Esophagus squamous epithelium (tissue), 5 donors: Measurements from ENCODE around the gene FAM3D. TPM values are rescaled to one million over a fixed set of nuclear protein-coding genes. Genes with fewer than 3 reads are reported as not detected.

Experiments
- DNase-seq: peaks from one replicate; lab custom pipeline; 2025; lab: John Stamatoyannopoulos, UW
- H3K27ac ChIP-seq, 4 donors: fragments of 200-600 bp; sonication (generic); one replicate each; pipeline ENCODE4 v1.5.1; 2016 to 2019; ENCODE audit warnings: mild to moderate bottlenecking in 1 of 4
- H3K27me3 ChIP-seq, 4 donors: fragments of 200-600 bp; sonication (generic); 1 replicate in 3 of 4; 2 replicates in 1 of 4; pipeline versions ENCODE4 v1.5.1 to v1.6.0; 2017 to 2021; ENCODE audit warnings: antibody characterized with exemption in 1 of 4
- H3K36me3 ChIP-seq, 3 donors: fragments of 200-600 bp; sonication (generic); one replicate each; pipeline ENCODE4 v1.5.1; 2016 to 2019
- H3K4me1 ChIP-seq, 3 donors: fragments of 200-600 bp; sonication (generic); one replicate each; pipeline ENCODE4 v1.5.1; 2017 to 2019
- H3K4me3 ChIP-seq, 4 donors: fragments of 200-600 bp; sonication (generic); 1 replicate in 3 of 4; 2 replicates in 1 of 4; pipeline ENCODE4 v1.5.1; 2016 to 2019; ENCODE audit warnings: mild to moderate bottlenecking in 2 of 4, moderate library complexity in 1 of 4
- H3K9me3 ChIP-seq, 3 donors: fragments of 200-600 bp; sonication (generic); one replicate each; pipeline ENCODE4 v1.5.1; 2016 to 2019
- POLR2A ChIP-seq, 4 donors: fragments of 450-650 bp; IDR thresholded peaks; one replicate each; pipeline ENCODE4 v1.6.1; 2017; ENCODE audit warnings: antibody characterized with exemption in 4 of 4, mild to moderate bottlenecking in 4 of 4, moderate library complexity in 3 of 4
- WGBS, 2 donors: methylation state at CpG; one replicate each; pipeline ENCODE4 v1.1.5; 2018; 5-methylcytosine and 5-hydroxymethylcytosine counted together
- intact Hi-C: fragments of 100-400 bp; cut with DNase I; formaldehyde crosslinking; loops from one replicate; pipeline ENCODE4 v1.15.0; 2022
- total RNA-seq, 4 donors: library from RNA; depleted of rRNA; stranded (reverse); fragments of >200 nt; gene quantifications; one replicate each; pipeline ENCODE4 v1.1.0, GENCODE V29; 2016
- TF ChIP-seq, protein P1 (sequence below), 6 experiments: fragments of 450-650 bp in 4 of 6; fragments of 200-600 bp in 2 of 6; sonication (generic) in 2 of 6; IDR thresholded peaks; one replicate each; pipeline ENCODE4 v1.5.1; 2016 to 2019; ENCODE audit warnings: antibody characterized with exemption in 6 of 6, mild to moderate bottlenecking in 4 of 6, moderate library complexity in 4 of 6
- donor health status: DM: yes; HTN: yes; CAD: no.

FAM3D gene
- total RNA-seq, 4 donors from 2014 or later: 84.3 to 214 (median 128) TPM

GRCh38 chr3:58639842-58640241 is 26.7 kb downstream of the FAM3D start:
- H3K27me3 ChIP-seq: no peaks in the 10 kb centered on the region
- intact Hi-C loops: loop anchor here (10.0 kb wide), 1 partner anchor 325 kb away; no protein-coding TSS in a partner anchor
- TF ChIP-seq, protein P1, sequence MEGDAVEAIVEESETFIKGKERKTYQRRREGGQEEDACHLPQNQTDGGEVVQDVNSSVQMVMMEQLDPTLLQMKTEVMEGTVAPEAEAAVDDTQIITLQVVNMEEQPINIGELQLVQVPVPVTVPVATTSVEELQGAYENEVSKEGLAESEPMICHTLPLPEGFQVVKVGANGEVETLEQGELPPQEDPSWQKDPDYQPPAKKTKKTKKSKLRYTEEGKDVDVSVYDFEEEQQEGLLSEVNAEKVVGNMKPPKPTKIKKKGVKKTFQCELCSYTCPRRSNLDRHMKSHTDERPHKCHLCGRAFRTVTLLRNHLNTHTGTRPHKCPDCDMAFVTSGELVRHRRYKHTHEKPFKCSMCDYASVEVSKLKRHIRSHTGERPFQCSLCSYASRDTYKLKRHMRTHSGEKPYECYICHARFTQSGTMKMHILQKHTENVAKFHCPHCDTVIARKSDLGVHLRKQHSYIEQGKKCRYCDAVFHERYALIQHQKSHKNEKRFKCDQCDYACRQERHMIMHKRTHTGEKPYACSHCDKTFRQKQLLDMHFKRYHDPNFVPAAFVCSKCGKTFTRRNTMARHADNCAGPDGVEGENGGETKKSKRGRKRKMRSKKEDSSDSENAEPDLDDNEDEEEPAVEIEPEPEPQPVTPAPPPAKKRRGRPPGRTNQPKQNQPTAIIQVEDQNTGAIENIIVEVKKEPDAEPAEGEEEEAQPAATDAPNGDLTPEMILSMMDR (IDR thresholded peaks at IDR 0.05): no peak
- no peak for TF ChIP-seq POLR2A (IDR thresholded peaks at IDR 0.05)
- H3K36me3 ChIP-seq: peaks cover 0 to 4% (median 0%) of the 10 kb centered on the region in 3 donors
- no peak overlapping the region for H3K27ac ChIP-seq
- H3K4me1 ChIP-seq: peaks cover 0 to 8% (median 0%) of the 10 kb centered on the region in 3 donors
- no peaks in the 10 kb centered on the region for H3K9me3 ChIP-seq
- WGBS, 2 donors: 71 to 76% methylated on average over 2 to 9 of the region's 10 CpGs
- no peak for DNase-seq
- no peak overlapping the region for H3K4me3 ChIP-seq

GRCh38 chr3:58639001-58639400 is 27.6 kb downstream of the FAM3D start:
- no peaks in the 10 kb centered on the region for H3K9me3 ChIP-seq
- 56 to 60% methylated on average over 4 of the region's 4 CpGs for WGBS, 2 donors
- intact Hi-C loops: loop anchor here (10.0 kb wide), 1 partner anchor 324 kb away; no protein-coding TSS in a partner anchor
- no peak overlapping the region for H3K4me3 ChIP-seq
- H3K27me3 ChIP-seq: no peaks in the 10 kb centered on the region
- no peak overlapping the region for H3K27ac ChIP-seq
- peaks cover 0 to 8% (median 0%) of the 10 kb centered on the region in 3 donors for H3K4me1 ChIP-seq
- H3K36me3 ChIP-seq: peaks cover 0 to 4% (median 0%) of the 10 kb centered on the region in 3 donors
- no peak for TF ChIP-seq POLR2A (IDR thresholded peaks at IDR 0.05)
- TF ChIP-seq, protein P1 (IDR thresholded peaks at IDR 0.05): no peak
- DNase-seq: no peak

DNA sequence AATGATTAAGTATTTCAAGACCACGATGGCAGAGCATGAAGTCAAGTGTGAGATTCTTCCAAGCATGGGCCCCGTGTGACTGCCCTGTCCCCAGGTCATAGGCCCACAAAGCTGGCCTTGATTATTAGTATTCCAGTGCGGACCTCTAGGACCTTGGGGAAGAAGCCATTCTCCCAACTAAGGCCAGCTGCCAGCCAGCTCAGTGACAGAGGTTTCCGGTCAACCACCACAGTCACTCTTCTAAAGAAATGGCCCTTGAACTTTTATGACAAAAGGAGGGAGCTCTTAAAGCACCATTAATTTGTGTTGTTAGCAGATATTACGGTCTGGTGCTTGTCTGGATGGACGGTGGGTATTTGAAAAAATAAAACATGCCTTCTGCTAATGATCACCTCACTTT is 28.0 kb downstream of the FAM3D start:
- WGBS, 2 donors: 64 to 68% methylated on average over 6 of the region's 6 CpGs
- intact Hi-C loops: loop anchor here (10.0 kb wide), 1 partner anchor 324 kb away; no protein-coding TSS in a partner anchor

DNA sequence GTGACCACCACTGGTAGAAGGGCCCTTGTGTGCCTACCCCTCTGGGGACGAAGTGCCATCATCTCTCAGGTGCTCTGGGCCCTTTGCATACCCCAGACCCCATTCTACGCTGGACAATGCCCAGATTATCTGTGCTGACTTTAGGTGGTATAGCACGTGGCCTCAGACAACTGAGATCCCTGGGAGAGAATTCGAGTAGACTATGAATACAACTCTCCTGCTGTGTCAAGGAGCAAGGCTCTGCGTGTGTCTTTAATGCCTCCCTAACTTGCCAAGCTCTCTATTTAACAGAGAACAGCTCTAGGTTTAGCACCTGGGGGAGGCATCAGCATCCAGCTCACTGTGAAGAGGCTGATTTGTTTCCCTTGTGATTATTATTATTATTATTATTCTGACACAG is 29.1 kb downstream of the FAM3D start:
- Histone ChIP-seq H3K4me1 (peaks cover 0 to 8% (median 0%) of the 10 kb centered on the region in 3 donors), H3K9me3 (no peaks in the 10 kb centered on the region), H3K4me3 (no peak overlapping the region), H3K27ac (no peak overlapping the region), H3K27me3 (no peaks in the 10 kb centered on the region), H3K36me3 (peaks cover 0 to 4% (median 0%) of the 10 kb centered on the region in 3 donors)
- TF ChIP-seq POLR2A (IDR thresholded peaks at IDR 0.05): no peak
- TF ChIP-seq, protein P1 (IDR thresholded peaks at IDR 0.05): no peak
- WGBS, 2 donors: 65% methylated on average over 4 of the region's 5 CpGs; no CpG with 5 or more reads in 1 of the 2 donors
- intact Hi-C loops: loop anchor here (10.0 kb wide), 1 partner anchor 323 kb away; no protein-coding TSS in a partner anchor
- DNase-seq: no peak

More for the DNA sequence above, 28.0 kb downstream of the FAM3D start:
- Histone ChIP-seq H3K27me3 (no peaks in the 10 kb centered on the region), H3K4me3 (no peak overlapping the region), H3K4me1 (peaks cover 0 to 8% (median 0%) of the 10 kb centered on the region in 3 donors), H3K36me3 (peaks cover 0 to 4% (median 0%) of the 10 kb centered on the region in 3 donors), H3K27ac (no peak overlapping the region), H3K9me3 (no peaks in the 10 kb centered on the region)
- no peak for DNase-seq
- TF ChIP-seq, protein P1 (IDR thresholded peaks at IDR 0.05): no peak
- no peak for TF ChIP-seq POLR2A (IDR thresholded peaks at IDR 0.05)
